SKM-1 (cell line): ENCODE measurements around the gene CT45A8.
"Not testable (repeated sequence)": the region's sequence is repeated elsewhere in the genome, so short reads cannot be mapped to it uniquely, and the experiment has no call there.

Experiments used
- DNase-seq: peaks from one replicate; lab custom pipeline; 2025; ENCODE audit not compliant: unreplicated experiment; lab: John Stamatoyannopoulos, UW

Gene CT45A8

GRCh38 chrX:135854438-135854837 lies at the start of gene CT45A8:
CT45A8 (minus strand) TSS chrX:135854538; CDS start chrX:135850783, 3,755 bp downstream.
- DNase-seq = not testable (repeated sequence)

- DNase-seq = no peak
Measured at GRCh38 chrX:135893294-135893817, 39.0 kb upstream of the CT45A8 start, which contains the start of the genes CT45A10 and SAGE1. CT45A10 (minus strand) TSS chrX:135893444; CDS start chrX:135885344, 8,100 bp downstream. SAGE1 (plus strand) TSS chrX:135893716; CDS start chrX:135896243, 2,527 bp downstream.

- DNase-seq = no peak
Measured at GRCh38 chrX:135892781-135893180, 38.4 kb upstream of the CT45A8 start.

GRCh38 chrX:135890087-135890585 lies 35.8 kb upstream of the CT45A8 start:
- DNase-seq = no peak

GRCh38 chrX:135888976-135889375 lies 34.6 kb upstream of the CT45A8 start:
- not testable (repeated sequence) for DNase-seq

- DNase-seq = not testable (repeated sequence)
Measured at GRCh38 chrX:135888230-135888629, 33.9 kb upstream of the CT45A8 start.

GRCh38 chrX:135882741-135883140 lies 28.4 kb upstream of the CT45A8 start:
- DNase-seq = not testable (repeated sequence)

- DNase-seq = not testable (repeated sequence)
Measured at GRCh38 chrX:135871712-135872111, 17.4 kb upstream of the CT45A8 start, which contains the start of gene CT45A9. CT45A9 (minus strand) TSS chrX:135871812; CDS start chrX:135868061, 3,751 bp downstream.

- not testable (repeated sequence) for DNase-seq
Measured at GRCh38 chrX:135837180-135837579, 17.2 kb downstream of the CT45A8 start, which contains the start of gene CT45A7. CT45A7 (minus strand) TSS chrX:135837280; CDS start chrX:135833533, 3,747 bp downstream.

GRCh38 chrX:135819912-135820311 lies 34.4 kb downstream of the CT45A8 start, which contains the start of gene CT45A2:
CT45A2 (minus strand) TSS chrX:135820012; CDS start chrX:135816265, 3,747 bp downstream.
- DNase-seq = not testable (repeated sequence)

- not testable (repeated sequence) for DNase-seq
Measured at GRCh38 chrX:135802687-135803086, 51.7 kb downstream of the CT45A8 start, which contains the start of gene CT45A6. CT45A6 (minus strand) TSS chrX:135802787; CDS start chrX:135798993, 3,794 bp downstream.
